GM18517 (cell line): ENCODE results near the gene POU5F1.
"Not testable (repeated sequence)": the region's sequence is repeated elsewhere in the genome, so short reads cannot be mapped to it uniquely, and the experiment has no call there.

Experiments
- ATAC-seq: cut with Tn5 transposase; IDR thresholded peaks from one replicate; pipeline ENCODE4 v1.9.1; 2021; ENCODE audit warnings: mild to moderate bottlenecking, moderate library complexity; ENCODE audit not compliant: unreplicated experiment

Gene POU5F1

DNA sequence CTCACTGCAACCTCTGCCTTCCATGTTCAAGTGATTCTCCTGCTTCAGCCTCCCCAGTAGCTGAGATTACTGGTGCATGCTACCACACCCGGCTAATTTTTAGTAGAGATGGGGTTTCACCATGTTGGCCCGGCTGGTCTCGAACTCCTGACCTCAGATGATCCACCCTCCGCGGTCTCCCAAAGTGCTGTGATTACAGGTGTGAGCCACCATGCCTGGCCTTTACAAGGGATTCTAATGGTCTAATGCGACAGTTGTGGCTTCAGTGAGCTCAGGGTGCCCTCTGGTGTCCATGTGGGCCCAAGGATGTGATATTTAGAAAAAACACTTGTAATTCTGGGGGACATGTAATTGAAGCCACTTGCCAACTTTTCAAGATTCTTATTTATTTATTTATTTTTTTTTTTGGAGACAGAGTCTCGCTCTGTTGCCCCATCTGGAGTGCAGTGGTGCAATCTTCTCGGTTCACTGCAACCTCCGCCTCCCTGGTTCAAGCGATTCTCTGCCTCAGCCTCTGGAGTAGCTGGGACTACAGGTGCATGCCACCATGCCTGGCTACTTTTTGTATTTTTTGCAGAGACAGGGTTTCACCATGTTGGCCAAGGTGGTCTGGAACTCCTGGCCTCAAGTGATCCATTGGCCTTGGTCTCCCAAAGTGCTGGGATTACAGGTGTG lies 22.1 kb upstream of the POU5F1 start:
- not testable (repeated sequence) for ATAC-seq

DNA sequence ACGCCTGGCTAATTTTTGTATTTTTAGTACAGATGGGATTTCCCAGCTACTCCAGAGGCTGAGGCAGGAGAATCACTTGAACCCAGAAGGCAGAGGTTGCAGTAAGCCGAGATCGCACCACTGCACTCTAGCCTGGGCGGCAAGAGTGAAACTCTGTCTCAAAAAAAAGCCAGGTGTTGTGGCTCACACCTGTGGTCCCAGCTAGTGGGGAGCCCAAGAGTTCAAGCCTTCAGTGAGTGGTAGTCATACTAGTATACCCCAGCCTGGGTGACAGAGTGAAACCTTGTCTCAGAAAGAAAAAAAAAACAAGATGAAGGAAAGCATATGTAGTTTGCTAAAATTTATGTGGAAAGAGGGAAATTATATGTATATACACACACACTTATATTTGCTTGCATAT lies 20.0 kb upstream of the POU5F1 start:
- peak; percentile 61 for ATAC-seq

DNA sequence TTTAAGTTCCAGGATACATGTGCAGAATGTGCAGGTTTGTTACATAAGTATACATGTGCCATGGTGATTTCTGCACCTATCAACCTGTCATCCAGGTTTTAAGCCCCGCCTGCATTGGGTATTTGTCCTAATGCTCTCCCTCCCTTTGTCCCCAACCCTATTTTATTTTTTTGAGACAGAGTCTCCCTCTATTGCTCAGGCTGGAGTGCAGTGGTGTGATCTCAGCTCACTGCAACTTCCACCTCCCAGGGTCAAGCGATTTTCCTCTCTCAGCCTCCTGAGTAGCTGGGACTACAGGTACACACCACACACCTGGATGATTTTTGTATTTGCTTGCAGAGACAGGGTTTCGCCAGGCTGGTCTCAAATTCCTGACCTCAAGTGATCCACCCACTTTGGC lies 18.7 kb upstream of the POU5F1 start:
- ATAC-seq, result not testable (repeated sequence)

DNA sequence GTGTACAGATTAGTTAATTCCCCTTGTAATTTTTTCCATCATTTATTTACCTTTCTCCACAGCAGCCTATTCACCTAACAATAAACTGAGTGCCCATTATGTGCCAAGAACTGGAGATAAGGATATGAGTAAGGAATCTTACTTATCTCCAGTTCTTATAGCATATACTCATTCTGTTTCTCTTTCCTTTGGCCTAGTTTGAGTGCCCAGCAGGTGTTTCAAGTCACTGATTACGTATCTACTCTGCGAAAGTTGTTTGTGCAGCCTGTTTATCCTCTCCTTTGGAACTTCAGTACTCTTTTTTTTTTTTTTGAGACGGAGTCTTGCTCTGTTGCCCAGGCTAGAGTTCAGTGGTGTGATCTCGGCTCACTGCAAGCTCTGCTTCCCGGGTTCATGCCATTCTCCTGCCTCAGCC lies 17.3 kb upstream of the POU5F1 start:
- no peak for ATAC-seq

DNA sequence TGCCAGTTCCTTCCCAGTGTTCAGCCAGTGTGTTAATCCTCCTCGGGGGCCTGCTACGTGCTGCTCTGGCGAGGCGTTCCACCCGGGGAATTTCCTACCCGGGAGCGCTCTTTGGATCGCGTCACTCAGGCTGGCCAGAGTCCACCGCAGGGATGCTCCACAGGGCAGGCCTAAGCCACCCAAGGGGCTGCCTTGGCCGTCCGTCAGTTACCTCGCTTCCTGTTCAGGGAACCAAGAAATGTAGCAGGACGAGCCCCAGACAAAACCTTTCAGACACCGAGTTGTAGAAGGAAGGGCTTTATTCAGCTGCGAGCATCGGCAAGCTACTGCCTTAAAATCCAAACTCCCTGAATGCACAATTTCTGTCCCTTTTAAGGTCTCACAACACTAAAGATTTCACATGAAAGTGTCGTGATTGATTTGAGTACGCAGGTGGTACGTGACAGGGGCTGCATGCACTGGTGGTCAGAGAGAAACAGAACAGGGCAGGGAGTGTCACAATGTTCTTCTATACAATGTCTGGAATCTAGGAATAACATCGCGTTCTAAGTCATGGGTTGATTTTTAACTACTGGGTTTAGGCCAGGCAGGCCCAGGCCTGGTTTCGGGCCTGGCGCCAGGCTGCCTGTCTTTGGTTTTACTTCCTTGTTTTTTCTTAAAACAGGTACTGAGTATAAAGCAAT lies 15.7 kb upstream of the POU5F1 start:
- no peak for ATAC-seq

DNA sequence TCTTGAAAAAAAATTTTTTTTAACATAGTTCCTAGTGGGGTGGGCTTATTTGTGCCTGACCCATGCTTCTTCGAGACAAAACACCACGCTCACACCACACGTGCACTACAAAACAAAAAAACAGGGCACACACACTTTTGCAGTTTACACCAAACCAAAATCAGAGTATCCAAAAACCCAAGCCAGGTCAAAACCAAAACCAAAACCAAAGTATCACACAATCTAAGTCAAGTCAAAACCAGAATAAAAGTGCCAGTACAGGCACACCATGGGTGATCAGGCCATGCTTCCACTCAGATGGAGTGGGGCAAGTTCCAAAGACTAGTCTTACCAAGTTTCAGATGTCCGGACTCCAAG lies 15.2 kb upstream of the POU5F1 start:
- ATAC-seq, result not testable (repeated sequence)

DNA sequence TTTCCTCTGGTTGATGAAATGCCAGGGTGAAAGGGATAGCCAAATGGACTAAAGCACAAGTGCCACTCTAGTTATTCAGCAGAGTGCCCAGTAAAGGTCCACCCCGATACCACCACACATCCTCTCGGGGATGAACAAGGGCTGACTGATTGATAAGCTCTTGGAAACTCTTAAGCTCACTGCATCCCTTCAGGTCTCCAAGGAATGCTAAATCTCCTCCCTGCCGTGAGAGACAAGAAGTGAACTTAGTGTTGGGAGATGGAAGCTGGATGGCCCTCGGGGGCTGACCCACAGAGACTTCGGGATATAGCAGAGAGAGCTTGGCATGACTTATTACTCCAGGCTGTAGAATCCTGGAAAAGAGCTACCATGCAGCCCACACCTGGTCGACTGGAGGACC lies 13.4 kb upstream of the POU5F1 start:
- not testable (repeated sequence) for ATAC-seq

DNA sequence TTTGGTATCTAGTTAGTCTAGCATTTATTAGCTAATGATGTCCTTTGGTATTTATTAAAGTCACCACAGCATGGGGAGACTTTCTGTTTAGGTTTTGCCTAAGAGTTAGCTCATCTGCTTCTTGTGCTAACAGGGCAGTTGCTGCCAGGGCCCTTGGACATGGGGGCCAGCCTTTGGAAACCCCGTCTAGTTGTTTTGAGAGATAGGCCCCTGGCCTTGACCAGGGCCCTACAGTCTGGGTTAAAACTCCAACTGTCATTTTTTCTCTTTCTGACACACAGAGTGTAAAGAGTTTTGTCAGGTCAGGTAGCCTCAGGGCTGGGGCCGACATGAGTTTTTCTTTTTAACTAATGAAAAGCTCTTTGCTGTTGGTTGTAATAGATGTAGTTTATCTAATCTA lies 12.8 kb upstream of the POU5F1 start:
- ATAC-seq, result not testable (repeated sequence)

DNA sequence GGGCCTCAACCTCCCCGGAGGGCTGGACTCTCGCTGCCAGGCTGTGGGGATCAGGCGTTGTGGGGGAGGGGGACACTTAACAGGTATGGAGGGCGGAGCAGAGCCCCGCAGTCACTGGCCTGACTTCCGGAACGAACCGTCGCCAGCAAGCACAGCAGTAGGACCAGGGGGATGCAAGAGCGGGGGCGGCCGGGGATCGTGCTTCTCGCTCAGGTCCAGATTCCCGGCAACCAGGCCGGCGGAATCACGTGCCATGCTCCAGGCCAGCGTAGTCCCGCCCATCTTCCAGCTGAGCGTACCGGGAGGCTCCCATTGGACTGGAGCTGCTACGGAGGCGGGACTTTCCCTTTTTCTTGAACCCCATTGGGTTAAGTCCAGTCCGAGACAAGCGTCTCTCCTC lies 10.0 kb upstream of the POU5F1 start:
- ATAC-seq, result no peak

DNA sequence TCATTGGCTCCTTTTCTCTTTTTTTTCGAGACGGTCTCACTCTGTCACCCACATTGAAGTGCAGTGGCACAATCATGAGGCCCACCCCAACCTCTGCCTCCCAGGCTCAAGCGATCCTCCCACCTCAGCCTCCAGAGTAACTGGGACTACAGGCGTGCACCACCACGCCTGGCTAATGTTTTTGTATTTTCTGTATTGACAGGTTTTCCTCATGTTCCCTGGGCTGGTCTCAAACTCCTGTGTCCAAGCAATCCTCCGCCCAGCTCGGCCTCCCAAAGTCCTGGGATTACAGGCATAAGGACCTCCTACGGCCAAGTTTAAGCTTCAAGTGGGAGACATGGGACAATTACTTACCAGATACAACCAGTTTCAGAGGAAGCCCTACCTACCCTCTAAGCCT lies 9.4 kb upstream of the POU5F1 start:
- ATAC-seq, result no peak

DNA sequence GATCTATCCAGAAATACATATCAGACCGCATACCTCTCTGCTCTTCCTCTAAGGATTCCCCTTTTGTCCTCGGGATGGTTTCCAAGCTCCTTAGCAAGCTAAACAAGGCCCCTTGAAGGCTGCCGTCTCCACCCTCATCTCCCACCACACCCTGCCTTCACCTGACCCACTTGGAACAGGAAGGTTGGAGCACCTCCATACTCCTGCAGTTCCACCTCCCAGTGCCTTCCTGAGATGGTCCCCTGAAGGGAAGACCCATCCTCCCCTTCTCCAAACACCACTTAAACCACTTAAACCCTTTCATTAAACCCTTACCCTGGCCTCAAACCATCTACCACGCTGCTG lies 8.5 kb upstream of the POU5F1 start:
- no peak for ATAC-seq

DNA sequence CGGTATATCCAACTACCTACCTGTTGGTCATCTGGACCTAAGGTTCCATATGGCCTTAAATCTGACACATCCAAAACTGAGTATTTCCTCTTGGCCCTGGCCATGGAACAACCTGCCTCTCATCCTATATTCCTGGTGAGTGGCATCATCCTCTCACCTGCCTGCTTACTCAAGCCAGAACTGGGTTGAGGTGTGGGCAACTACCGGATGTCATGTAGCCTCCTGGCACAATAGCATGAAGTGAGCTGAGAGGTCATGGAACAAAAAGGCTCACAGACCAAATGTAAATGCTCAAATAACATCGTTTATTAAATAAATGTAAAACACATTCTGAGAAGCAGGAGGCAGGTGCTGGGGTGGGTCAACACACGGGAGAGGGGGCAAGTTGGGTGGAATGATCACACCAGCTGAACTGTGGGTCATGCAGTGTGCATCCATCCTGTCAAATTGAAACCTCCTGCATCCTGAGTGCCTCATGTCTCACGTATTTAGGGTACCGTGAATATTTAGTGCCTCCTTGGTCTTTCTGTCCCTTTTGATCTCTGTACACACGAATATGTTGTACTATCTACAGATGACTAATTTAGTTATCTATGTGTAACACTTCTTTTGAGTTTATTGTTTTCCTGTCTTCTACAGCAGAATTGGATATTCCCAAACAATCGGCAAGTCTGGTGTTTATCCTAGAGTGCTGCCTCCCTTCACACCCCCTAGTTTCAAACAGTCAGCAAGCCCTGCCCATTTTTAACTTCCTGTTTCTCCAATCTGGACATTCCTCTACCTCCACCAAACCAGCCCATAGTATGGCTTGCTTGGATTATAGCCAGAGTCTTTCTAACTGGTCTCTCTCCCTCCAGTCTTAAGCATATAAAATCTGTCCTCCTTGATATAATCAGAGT lies 7.9 kb upstream of the POU5F1 start:
- no peak for ATAC-seq

DNA sequence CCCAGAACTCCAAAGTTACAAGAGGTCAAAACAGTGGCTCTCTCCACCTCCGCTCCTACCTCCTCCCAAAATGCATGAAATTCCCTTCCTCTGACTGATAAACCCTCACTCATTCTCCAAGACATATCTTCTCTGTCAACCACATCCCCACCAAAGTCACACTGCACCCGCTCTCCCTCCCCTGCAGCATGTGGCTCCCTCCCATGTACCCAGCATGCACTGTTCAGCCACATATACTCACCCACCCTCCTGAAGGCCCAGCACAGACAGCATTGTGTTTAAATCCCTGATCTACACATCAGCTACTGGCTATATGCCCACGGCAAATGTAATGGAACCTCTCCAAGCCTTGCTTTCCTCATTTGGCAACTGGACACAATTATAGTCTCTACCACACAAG lies 5.5 kb upstream of the POU5F1 start:
- no peak for ATAC-seq

DNA sequence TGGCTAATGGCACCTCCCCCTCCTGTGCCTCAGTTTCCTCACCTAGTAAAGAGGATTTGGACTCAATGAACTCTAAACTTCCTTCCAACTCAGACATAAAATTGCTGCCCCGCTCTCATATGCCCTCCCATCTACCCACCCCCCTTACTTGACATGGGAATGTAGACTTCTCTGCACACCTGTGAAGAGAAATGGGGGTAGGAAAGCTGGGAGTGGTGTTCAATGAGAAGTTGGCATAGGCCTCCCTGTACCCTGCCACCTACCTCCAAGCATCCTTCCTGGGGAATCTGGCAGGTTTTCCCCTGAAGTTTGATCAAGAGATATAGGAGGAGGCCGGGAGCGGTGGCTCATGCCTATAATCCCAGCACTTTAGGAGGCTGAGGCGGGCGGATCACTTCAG lies 3.9 kb upstream of the POU5F1 start:
- no peak for ATAC-seq

DNA sequence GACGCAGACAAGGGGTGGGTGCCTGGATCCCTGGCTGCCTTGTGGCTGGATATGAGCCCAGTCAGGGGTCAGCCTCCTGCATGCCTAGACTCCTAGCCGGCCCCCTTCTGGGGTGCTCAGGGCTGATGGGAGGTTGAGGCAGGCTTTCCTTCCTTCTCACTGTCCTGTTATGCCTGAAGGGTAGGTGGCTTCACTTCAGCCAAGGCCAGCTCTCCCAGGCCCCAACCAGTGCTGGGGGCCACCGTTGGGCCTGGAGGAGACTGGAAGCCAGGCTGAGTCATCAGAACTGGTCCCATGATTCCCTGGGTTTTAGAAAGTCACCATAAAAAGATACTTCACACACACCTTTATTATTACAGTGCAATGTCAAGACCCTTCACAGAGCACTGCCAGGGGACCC lies 2.9 kb upstream of the POU5F1 start:
- ATAC-seq, result no peak

DNA sequence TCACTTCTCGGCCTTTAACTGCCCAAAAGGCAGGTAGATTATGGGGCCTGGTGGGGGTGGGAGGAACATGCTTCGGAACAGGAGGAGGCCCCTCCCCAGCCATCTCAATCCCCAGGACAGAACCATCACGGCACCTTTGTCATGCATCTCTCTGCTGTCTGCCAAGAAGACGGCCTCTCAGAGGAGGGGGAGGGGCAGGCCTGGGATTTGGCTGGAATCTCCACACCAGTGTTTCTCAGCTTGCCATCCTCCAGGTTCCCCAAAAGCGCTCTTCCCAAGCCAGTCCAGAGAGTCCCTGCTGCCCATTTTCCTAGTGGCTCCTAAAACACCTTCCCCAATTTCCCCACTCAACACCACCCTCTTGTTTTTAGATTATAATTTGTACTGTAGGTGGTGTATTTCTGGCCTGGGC lies 2.5 kb upstream of the POU5F1 start:
- no peak for ATAC-seq

DNA sequence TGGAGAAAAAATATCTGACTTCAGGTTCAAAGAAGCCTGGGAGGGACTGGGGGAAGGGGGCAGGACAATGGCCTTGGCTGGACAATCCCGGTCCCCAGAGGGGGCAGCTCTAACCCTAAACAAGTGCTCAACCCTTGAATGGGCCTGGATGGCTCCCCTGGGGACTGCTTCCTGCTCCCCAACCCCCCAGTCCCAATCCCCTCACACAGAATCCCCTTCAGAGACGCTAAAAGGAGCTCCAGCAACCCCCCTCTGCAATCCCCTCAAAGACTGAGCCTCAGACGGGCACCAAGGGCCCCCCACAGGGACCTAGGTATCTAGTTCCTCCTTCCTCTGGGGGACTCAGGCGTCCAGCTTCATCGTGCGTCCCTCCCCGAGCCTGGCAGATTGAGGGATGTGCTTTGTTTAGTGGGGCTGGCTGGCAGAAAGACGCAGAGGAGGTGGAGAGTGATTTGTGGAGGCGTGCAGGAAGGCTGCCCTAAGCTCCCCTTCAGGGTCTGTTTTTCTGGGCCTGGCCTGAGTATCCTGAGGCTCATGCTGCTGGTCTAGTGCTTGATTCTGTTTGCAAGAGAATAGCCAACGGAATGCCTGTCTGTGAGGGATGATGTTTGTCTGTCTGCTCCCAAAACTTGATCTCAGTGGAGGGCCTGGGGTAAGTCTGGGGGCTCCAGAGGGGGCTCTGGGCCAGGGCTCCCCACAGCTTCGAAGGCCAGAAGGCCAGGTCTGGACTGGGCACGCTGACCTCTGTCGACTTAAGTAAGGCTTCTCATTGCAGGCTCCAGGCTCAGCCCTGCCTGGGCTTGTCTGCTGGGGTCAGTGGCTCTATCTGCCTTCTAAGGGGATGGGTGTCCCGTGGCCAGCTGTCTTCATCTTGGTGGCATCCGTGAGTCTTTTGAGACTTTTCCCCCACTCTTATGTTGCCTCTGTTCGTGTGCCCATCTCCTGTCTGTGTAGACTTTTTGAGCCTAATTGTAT lies 1.7 kb upstream of the POU5F1 start:
- no peak for ATAC-seq

DNA sequence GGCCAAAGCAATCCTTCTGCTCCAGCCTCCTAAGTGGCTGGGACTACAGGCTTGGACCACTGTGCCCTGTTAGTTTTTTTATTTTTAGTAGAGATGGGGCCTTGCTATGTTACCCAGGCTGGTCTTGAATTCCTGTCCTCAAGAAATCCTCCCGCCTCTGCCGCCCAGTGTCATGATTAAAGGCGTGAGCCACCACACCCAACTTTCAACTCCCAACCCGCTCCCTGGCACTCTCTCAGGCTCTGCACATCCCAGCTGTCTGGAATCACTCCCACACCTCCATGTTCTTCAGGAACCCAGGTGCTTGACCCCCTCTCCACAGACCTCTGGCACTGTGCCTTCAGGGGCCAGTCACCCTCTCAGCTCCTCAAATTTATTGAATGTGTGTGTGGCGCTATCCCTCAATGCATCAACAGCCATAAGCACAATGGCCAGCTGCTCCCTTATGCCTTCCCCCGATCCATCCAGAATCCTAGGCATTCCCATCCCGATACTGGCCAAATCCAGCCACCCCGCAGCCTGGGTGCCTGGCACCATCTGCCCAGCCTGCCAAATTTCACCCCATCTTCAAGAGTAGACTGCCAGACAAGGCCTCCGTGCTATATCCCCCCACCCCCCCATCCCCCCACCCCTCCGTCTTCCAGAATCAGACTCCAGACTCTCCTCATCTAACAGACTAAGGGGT lies 647 bp upstream of the POU5F1 start:
- no peak for ATAC-seq

DNA sequence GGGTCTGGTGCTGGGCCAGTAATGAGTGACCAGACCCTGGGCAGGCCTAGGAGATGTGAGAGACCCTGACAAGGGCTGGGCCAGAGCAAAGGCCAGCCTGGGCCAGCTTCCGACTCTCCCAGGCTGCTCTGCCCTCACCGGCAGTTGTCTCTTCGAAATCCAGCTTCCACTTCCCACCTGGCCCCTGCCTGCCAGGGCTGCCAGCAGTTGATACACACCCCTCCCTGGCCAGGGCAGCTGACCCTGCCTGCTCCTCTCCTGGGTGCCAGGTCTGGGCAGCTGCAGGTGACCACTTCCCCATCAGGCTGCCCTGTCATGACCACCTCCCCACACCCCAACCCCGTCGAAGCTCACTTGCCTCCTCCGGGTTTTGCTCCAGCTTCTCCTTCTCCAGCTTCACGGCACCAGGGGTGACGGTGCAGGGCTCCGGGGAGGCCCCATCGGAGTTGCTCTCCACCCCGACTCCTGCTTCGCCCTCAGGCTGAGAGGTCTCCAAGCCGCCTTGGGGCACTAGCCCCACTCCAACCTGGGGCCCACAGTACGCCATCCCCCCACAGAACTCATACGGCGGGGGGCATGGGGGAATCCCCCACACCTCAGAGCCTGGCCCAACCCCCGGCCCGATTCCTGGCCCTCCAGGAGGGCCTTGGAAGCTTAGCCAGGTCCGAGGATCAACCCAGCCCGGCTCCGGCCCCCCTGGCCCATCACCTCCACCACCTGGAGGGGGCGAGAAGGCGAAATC lies 453 bp downstream of the POU5F1 start:
- not testable (repeated sequence) for ATAC-seq
